MM.1S (cell line): ENCODE measurements around the gene CYTL1.

Source experiments
- DNase-seq: peaks from one replicate; pipeline ENCODE4 v3.0.0-alpha.2; 2015
- H2AFZ ChIP-seq: fragments of 300-600 bp; sonication (generic); 2 replicates; pipeline ENCODE4 v1.6.0; 2016; ENCODE audit warnings: antibody characterized with exemption, low read length
- H3F3A ChIP-seq: fragments of 300-600 bp; sonication (generic); 2 replicates; pipeline ENCODE4 v1.6.1; 2016; ENCODE audit warnings: mild to moderate bottlenecking, antibody characterized with exemption, low read length, moderate library complexity, mixed read lengths; ENCODE audit not compliant: insufficient read depth
- H3K27ac ChIP-seq: fragments of 300-600 bp; sonication (generic); 2 replicates; pipeline ENCODE4 v1.5.1; 2016; ENCODE audit warnings: mild to moderate bottlenecking, low read length
- H3K27me3 ChIP-seq: fragments of 300-600 bp; sonication (generic); replicated peaks from 2 replicates; pipeline ENCODE4 v1.6.0; 2016; ENCODE audit warnings: low read length; ENCODE audit not compliant: insufficient read depth
- H3K36me3 ChIP-seq: fragments of 300-600 bp; sonication (generic); replicated peaks from 2 replicates; pipeline ENCODE4 v1.6.1; 2016; ENCODE audit warnings: mild to moderate bottlenecking, low read length, mixed read lengths; ENCODE audit not compliant: insufficient read depth
- H3K4me1 ChIP-seq: fragments of 300-600 bp; sonication (generic); 2 replicates; pipeline ENCODE4 v1.6.1; 2016; ENCODE audit warnings: low read length, mixed read lengths
- H3K4me2 ChIP-seq: fragments of 300-600 bp; sonication (generic); 2 replicates; pipeline ENCODE4 v1.6.0; 2016; ENCODE audit warnings: low read depth, low read length
- H3K4me3 ChIP-seq: fragments of 300-600 bp; sonication (generic); 2 replicates; pipeline ENCODE4 v1.5.1; 2016; ENCODE audit warnings: low read length, mixed read lengths
- H3K79me2 ChIP-seq: fragments of 300-600 bp; sonication (generic); 2 replicates; pipeline ENCODE4 v1.6.1; 2016; ENCODE audit warnings: mixed run types, low read length, mixed read lengths
- H3K9ac ChIP-seq: fragments of 300-600 bp; sonication (generic); 2 replicates; pipeline ENCODE4 v1.6.1; 2016; ENCODE audit warnings: low read length, mixed read lengths
- H3K9me2 ChIP-seq: fragments of 300-600 bp; sonication (generic); replicated peaks from 2 replicates; pipeline ENCODE4 v1.6.1; 2016; ENCODE audit warnings: mild to moderate bottlenecking, low read length, mixed read lengths; ENCODE audit not compliant: insufficient read depth
- H3K9me3 ChIP-seq: fragments of 300-600 bp; sonication (generic); replicated peaks from 2 replicates; pipeline ENCODE4 v1.6.1; 2016; ENCODE audit warnings: mild to moderate bottlenecking, low read length, mixed read lengths; ENCODE audit not compliant: insufficient read depth
- H4K20me1 ChIP-seq: fragments of 300-600 bp; sonication (generic); 2 replicates; pipeline ENCODE4 v1.6.1; 2016; ENCODE audit warnings: mild to moderate bottlenecking, low read length, moderate library complexity, mixed read lengths; ENCODE audit not compliant: insufficient read depth
- EZH2 ChIP-seq: fragments of 300-600 bp; sonication (generic); optimal IDR thresholded peaks from 2 replicates; pipeline ENCODE3; 2017; ENCODE audit warnings: low read depth, mild to moderate bottlenecking, antibody characterized with exemption, low read length, mixed read lengths
- EZH2phosphoT487 ChIP-seq: fragments of 300-600 bp; sonication (generic); IDR thresholded peaks from 2 replicates; pipeline ENCODE4 v1.6.1; 2018; ENCODE audit warnings: antibody characterized with exemption, low read length
- TF ChIP-seq, protein P1 (sequence below): fragments of 300-600 bp; sonication (generic); IDR thresholded peaks from 2 replicates; pipeline ENCODE4 v1.5.1; 2016; ENCODE audit warnings: antibody characterized with exemption, low read length, mixed read lengths

CYTL1 gene

DNA sequence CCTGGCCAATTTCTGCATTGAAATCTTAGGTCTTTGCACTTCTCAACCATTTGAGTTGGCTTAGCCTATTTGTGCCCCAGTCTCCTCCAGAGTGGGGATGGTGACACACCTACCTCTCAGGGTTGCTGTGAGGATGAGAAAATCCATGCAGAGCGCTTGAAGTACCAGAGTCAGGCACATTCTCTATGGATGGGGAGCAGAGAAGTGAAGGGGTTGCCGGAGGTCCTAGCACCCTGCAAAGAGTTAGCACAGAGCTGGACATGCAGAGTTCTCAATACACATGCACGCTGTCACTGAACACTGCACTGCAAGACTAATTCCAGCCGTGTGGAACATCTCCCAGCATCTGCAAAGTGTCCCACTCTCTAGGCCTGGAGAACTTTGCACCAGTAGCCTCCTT lies 29.5 kb upstream of the CYTL1 start:
- Histone ChIP-seq H3K4me2 (no peak overlapping the region), H2AFZ (no peak overlapping the region), H3K9me2 (no peaks in the 10 kb centered on the region), H3K9ac (no peak overlapping the region), H3K9me3 (no peaks in the 10 kb centered on the region), H3K4me1 (peaks cover 6% of the 10 kb centered on the region; the same call in 1 of the 2 replicates), H3F3A (no peaks in the 10 kb centered on the region), H3K79me2 (no peaks in the 10 kb centered on the region), H3K36me3 (no peaks in the 10 kb centered on the region), H4K20me1 (no peaks in the 10 kb centered on the region), H3K27me3 (no peaks in the 10 kb centered on the region), H3K4me3 (no peak overlapping the region), H3K27ac (no peak overlapping the region)
- TF ChIP-seq EZH2phosphoT487 (no peak), EZH2 (no peak)
- TF ChIP-seq, protein P1, sequence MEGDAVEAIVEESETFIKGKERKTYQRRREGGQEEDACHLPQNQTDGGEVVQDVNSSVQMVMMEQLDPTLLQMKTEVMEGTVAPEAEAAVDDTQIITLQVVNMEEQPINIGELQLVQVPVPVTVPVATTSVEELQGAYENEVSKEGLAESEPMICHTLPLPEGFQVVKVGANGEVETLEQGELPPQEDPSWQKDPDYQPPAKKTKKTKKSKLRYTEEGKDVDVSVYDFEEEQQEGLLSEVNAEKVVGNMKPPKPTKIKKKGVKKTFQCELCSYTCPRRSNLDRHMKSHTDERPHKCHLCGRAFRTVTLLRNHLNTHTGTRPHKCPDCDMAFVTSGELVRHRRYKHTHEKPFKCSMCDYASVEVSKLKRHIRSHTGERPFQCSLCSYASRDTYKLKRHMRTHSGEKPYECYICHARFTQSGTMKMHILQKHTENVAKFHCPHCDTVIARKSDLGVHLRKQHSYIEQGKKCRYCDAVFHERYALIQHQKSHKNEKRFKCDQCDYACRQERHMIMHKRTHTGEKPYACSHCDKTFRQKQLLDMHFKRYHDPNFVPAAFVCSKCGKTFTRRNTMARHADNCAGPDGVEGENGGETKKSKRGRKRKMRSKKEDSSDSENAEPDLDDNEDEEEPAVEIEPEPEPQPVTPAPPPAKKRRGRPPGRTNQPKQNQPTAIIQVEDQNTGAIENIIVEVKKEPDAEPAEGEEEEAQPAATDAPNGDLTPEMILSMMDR, result no peak
- DNase-seq, result no peak

DNA sequence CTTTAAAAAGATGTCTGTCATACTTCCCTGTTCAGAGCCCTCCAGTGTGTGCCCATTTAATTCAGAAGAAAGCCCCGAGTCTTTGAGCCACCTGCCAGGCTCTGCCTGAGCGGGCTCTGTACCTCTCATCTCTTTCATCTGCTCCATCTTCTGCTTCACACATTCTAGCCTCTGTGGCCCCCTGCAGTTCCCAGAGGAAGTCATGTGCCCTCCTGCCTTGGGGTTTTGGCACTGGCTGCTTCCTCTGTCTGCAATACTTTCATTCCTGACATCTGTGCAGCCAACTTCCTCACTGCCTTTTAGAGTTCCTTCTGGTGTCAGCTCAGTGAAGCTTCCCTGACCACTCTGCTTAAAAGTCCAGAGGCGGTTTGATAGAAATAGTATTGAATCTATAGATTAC lies 25.8 kb upstream of the CYTL1 start:
- H3K4me2 ChIP-seq, result no peak overlapping the region
- no peaks in the 10 kb centered on the region for H3K9me3 ChIP-seq
- no peaks in the 10 kb centered on the region for H3F3A ChIP-seq
- H2AFZ ChIP-seq, result no peak overlapping the region
- H3K9ac ChIP-seq, result no peak overlapping the region
- DNase-seq, result no peak
- H3K36me3 ChIP-seq, result no peaks in the 10 kb centered on the region
- H3K4me3 ChIP-seq, result no peak overlapping the region
- peaks cover 6% of the 10 kb centered on the region; the same call in 1 of the 2 replicates for H3K4me1 ChIP-seq
- H3K27ac ChIP-seq, result no peak overlapping the region
- H3K79me2 ChIP-seq, result no peaks in the 10 kb centered on the region
- H4K20me1 ChIP-seq, result no peaks in the 10 kb centered on the region
- H3K27me3 ChIP-seq, result no peaks in the 10 kb centered on the region
- H3K9me2 ChIP-seq, result no peaks in the 10 kb centered on the region
- TF ChIP-seq, protein P1, result no peak
- no peak for TF ChIP-seq EZH2

DNA sequence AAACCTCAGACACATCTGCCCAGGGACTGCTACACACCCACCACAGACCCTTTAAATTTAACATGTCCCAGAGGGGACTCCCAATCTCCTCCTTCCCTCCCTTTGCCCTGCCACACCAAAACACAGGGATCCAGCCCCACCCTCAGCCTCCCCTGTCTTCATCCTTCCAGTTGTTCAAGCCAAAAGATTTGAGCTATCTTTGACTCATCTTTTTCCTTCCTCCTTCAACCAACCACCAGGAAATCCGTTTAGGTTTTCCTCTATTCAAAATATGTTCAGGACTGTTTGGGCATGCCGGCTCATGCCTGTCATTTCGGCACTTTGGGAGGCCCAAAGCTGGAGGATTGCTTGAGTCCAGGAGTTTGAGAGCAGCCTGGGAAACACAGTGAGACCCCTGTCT lies 25.1 kb upstream of the CYTL1 start:
- Histone ChIP-seq H3K9me3 (no peaks in the 10 kb centered on the region), H3K27ac (no peak overlapping the region), H3F3A (no peaks in the 10 kb centered on the region), H3K4me1 (peaks cover 6% of the 10 kb centered on the region; the same call in 1 of the 2 replicates), H3K4me2 (no peak overlapping the region), H3K9ac (no peak overlapping the region), H3K79me2 (no peaks in the 10 kb centered on the region), H4K20me1 (no peaks in the 10 kb centered on the region), H3K9me2 (no peaks in the 10 kb centered on the region), H2AFZ (no peak overlapping the region), H3K27me3 (no peaks in the 10 kb centered on the region), H3K36me3 (no peaks in the 10 kb centered on the region), H3K4me3 (no peak overlapping the region)
- no peak for TF ChIP-seq EZH2phosphoT487
- TF ChIP-seq, protein P1, result no peak
- TF ChIP-seq EZH2, result no peak
- no peak for DNase-seq
